ENCODE measurements around the gene ADM.

The ADM gene

DNA sequence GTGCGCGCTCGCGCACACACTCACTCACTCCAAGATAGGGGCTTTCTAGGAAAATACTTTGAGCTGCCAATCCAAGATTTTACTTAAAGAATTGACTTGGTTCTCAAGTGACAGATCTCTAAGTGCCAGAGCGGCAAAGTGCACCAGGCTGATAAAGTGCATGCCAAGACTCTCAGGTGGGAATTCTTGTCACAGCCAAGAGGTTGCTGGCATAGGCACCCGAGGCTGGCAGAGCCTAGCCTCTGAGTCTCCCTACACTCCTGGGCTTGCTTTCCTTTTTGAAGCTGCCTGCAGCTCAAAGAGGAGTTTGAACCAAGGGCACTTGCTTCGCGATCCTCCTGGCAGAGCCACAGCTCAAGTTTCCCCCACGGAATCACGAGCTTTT is 2.5 kb upstream of the ADM start:
- DNase-seq (ENCODE audit: low read depth), result no peak
- H3K4me3 ChIP-seq (ENCODE audit: low read depth, low read length), result peak overlapping the region; percentile 74
- no peak for TF ChIP-seq POLR2A (IDR thresholded peaks at IDR 0.05; ENCODE audit: extremely low read depth, insufficient read length)
- TF ChIP-seq, protein P1, sequence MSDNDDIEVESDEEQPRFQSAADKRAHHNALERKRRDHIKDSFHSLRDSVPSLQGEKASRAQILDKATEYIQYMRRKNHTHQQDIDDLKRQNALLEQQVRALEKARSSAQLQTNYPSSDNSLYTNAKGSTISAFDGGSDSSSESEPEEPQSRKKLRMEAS (IDR thresholded peaks at IDR 0.05; ENCODE audit: low read depth, low read length), result no peak
- TF ChIP-seq MYC (IDR thresholded peaks at IDR 0.05; ENCODE audit: low read depth, low read length), result no peak
- no peak for TF ChIP-seq CTCF (IDR thresholded peaks at IDR 0.05; ENCODE audit: low read depth, low read length)

DNA sequence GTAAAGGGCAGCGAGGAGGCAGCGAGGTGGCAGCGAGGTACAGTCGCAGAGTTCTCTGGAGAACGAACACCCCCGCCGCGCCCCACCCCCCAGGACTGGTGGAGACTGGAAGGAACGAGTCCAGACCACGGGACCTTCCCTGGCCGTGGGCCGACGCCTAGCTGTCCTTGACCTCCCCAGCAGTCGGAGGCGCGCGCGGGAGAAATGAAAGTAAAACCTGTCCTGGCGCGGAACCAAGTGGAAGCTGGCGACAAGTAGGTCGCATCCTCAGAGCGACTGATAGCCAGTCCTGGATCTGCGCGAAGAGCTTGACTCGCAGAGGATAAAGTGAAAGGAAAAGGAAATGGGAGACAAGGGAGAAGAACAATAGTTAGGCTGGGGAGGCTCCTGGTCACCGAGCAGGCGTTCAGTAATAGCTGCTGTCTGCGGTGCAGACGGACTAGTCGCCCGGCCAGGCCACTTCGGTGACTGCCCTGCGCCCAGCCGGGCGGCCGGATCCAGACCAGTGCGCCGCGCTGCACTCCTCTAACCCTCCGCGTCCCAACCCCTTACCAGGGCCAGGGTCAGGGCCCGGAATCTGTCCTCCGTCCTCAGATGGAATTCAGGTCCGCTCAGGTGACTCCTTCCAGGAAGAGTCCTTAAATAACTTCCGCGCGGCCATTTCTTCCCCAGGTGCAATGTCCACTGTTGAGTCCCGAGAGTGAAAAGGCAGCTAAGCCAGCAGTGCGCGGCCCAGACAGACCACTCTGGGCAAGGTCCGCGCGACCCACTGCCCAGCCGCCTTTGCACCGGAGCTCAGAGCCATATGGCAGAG is 1.9 kb upstream of the ADM start:
- peak; percentile 68 for DNase-seq (ENCODE audit: low read depth)
- TF ChIP-seq, protein P1 (IDR thresholded peaks at IDR 0.05; ENCODE audit: low read depth, low read length), result no peak
- peak; percentile 43; the same call in 1 of the 2 replicates for TF ChIP-seq MYC (IDR thresholded peaks at IDR 0.05; ENCODE audit: low read depth, low read length)
- no peak for TF ChIP-seq CTCF (IDR thresholded peaks at IDR 0.05; ENCODE audit: low read depth, low read length)
- TF ChIP-seq POLR2A (IDR thresholded peaks at IDR 0.05; ENCODE audit: extremely low read depth, insufficient read length), result no peak
- peak overlapping the region; percentile 74 for H3K4me3 ChIP-seq (ENCODE audit: low read depth, low read length)

DNA sequence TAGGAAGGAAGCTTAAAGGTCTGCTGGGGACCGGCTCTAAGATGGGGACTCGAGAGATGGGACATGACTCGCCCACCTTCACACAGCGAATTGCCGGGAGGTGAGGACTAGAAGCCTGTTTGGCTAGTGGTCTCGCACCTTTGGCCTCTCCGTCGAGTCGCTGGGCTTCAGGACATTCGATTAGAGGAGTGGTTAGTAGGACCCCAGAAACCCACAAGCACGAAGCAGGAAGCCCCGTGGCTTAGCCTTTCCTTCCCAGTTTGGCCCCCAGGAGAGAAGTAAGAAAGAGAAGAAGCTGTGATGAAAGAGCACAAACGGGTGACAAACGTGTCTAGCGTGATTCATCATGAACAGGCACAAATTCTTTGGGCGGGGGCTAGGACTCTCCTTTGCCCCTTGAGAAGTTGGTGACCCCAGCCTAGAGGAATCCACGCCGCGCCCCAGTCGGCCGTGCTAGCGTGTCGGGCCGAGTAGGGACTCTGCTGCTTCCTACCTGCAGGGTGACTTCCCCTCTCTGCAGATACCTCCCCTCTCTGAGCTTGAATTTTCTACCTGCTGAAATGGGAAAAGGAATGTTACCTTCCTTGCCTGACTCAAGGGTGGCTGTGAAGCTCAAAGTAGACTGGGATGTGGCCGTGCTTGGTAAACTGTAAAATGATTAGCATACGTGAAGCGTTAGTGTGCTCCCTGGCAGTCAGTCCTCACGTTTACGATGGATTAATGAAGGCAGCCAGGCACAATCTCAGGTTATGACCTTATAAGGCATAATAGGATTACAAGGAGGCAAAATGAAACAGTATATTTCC is 1.1 kb upstream of the ADM start:
- DNase-seq (ENCODE audit: low read depth), result peak; percentile 84
- peak overlapping the region; percentile 74 for H3K4me3 ChIP-seq (ENCODE audit: low read depth, low read length)
- TF ChIP-seq, protein P1 (IDR thresholded peaks at IDR 0.05; ENCODE audit: low read depth, low read length), result peak; percentile 38; the same call in 1 of the 2 replicates
- TF ChIP-seq MYC (IDR thresholded peaks at IDR 0.05; ENCODE audit: low read depth, low read length) (peak; percentile 35; the same call in 1 of the 2 replicates), POLR2A (IDR thresholded peaks at IDR 0.05; ENCODE audit: extremely low read depth, insufficient read length) (no peak), CTCF (IDR thresholded peaks at IDR 0.05; ENCODE audit: low read depth, low read length) (no peak)

DNA sequence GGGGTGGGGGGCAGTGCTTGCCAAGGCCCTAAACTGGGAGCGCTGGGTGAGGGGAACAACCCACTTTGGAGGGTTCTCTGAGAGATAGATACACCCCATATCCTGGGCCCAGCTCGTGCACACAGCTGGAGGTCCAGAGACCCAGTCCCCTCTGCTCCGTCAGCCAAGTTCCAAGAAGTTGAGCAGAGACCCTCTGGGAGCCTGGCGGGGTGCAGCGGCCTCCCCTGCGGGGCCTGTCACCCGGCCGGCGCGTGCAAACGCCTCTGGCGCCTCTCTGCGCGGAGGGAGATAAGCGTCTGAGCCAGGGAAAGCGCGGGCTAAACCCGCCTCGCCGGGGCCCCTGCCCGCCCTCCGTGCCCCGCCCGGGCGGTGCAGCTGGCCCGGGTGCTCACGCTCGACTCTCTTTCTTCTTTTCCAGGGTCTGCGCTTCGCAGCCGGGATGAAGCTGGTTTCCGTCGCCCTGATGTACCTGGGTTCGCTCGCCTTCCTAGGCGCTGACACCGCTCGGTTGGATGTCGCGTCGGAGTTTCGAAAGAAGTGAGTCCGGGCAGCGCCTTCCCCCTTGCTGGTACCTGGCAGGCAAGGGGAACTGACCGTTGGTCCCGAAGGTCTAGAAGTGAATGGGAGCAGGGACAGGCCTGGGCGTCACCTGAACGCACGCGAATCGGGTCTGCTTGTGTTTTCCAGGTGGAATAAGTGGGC is 540 bp downstream of the ADM start:
- peak overlapping the region; percentile 74 for H3K4me3 ChIP-seq (ENCODE audit: low read depth, low read length)
- TF ChIP-seq POLR2A (IDR thresholded peaks at IDR 0.05; ENCODE audit: extremely low read depth, insufficient read length), result no peak
- no peak for TF ChIP-seq CTCF (IDR thresholded peaks at IDR 0.05; ENCODE audit: low read depth, low read length)
- TF ChIP-seq, protein P1 (IDR thresholded peaks at IDR 0.05; ENCODE audit: low read depth, low read length), result no peak
- no peak for TF ChIP-seq MYC (IDR thresholded peaks at IDR 0.05; ENCODE audit: low read depth, low read length)
- peak; percentile 71 for DNase-seq (ENCODE audit: low read depth)
